HG03135 (cell line): ENCODE data around the gene SLC7A8.
"Not testable (repeated sequence)": the region's sequence is repeated elsewhere in the genome, so short reads cannot be mapped to it uniquely, and the experiment has no call there.

ENCODE experiments used
- ATAC-seq: cut with Tn5 transposase; IDR thresholded peaks from one replicate; pipeline ENCODE4 v1.9.1; 2021; ENCODE audit warnings: mild to moderate bottlenecking, moderate library complexity; ENCODE audit not compliant: unreplicated experiment

SLC7A8 gene

DNA sequence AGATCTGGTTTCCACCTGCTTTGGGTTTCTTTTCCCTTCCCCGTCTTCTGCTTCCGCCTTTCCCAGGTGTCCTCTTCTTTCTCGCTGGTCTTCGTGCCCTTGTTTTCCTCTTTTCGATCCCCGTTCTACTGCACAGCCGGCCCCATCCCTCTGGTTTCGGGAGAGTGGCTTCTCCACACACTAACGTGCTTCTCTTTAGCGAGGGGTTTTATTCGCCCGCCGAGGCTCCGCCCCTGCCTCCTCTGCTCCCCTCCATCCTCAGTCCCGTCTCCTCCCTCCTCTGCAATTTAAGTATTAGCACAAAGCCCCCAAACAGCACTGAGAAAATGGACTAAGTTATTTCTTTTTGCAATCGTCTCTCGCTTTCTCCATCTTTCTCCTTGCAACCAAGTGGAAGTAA lies at the start of gene SLC7A8:
Gene SLC7A8, minus strand, starts transcription at position 182 of the 400 bp plus-strand sequence. CDS start 746 bp downstream, outside the sequence.
- no peak for ATAC-seq

DNA sequence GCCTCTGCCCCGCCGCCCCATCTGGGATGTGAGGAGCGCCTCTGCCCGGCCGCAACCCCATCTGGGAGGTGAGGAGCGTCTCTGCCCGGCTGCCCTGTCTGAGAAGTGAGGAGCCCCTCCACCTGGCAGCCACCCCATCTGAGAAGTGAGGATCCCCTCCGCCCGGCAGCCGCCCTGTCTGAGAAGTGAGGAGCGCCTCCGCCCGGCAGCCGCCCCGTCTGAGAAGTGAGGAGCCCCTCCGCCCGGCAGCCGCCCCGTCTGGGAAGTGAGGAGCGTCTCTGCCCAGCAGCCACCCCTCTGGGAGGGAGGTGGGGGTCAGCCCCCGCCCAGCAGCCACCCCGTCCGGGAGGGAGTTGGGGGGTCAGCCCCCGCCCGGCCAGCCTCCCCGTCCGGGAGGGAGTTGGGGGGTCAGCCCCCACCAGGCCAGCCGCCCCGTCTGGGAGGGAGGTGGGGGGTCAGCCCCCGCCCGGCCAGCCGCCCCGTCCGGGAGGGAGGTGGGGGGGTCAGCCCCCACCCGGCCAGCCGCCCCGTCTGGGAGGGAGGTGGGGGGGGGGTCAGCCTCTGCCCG lies 48.9 kb upstream of the SLC7A8 start:
- not testable (repeated sequence) for ATAC-seq

DNA sequence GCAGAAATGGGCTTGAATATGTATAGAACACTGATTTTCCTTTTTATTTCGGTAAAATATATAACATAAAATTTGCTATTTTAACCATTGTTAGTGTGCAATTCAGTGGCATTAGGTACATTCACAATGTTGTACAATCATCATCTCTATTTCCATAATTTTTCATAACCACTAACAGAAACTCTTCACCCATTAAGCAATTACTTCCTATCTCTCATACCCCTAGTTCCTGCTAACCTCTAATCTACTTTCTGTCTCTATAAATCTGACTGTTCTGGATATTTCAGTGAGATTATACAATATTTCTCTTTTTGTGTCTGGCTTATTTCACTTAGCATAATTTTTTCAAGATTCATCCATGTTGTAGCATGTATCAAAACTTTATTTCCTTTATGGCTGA lies 45.4 kb upstream of the SLC7A8 start:
- no peak for ATAC-seq

DNA sequence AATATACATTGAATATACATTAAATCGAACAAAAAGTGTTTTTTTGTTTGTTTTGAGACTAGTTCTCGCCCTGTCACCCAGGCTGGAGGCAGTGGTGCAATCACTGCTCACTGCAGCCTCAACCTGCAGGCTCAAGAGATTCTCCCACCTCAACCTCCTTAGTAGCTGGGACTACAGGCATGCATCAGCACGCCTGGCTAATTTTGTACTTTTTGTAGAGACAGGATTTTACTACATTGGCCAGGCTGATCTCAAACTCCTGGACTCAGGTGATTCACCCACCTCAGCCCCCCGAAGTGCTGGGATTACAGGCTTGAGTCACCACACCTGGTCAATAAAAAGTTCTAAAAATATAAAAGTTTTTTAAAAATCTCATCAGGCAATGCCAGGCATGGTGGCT lies 44.1 kb upstream of the SLC7A8 start:
- no peak for ATAC-seq

DNA sequence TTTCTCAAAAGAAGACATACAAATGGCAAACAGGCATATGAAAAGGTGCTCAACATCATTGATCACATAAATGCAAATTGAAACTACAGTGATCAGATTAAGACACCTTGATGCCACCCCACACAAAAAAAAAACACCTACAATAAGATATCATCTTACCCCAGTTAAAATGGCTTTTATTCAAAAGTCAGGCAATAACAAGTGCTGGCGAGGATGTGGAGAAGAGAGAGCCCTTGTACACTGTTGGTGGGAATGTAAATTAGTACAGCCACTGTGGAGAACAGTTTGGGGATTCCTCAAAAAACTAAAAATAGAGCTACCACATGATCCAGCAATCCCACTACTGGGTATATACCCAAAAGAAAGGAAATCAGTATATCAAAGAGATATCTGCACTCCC lies 41.5 kb upstream of the SLC7A8 start:
- not testable (repeated sequence) for ATAC-seq

DNA sequence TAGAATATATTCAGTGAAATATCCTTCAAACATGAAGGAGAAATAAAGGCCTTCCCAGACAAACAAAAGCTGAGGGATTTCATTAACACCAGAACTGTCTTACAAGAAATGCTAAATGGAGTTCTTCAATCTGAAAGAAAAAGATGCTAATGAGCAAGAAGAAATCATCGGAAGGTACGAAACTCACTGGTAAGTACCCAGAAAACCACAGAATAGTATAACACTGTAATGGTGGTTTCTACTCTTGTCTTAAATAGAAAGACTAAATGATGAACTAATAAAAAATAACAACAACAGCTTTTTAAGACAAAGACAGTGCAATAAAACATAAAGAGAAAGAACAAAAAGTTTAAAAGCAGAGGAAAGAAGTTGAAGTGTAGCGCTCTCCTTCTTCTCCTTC lies 35.6 kb upstream of the SLC7A8 start:
- no peak for ATAC-seq

DNA sequence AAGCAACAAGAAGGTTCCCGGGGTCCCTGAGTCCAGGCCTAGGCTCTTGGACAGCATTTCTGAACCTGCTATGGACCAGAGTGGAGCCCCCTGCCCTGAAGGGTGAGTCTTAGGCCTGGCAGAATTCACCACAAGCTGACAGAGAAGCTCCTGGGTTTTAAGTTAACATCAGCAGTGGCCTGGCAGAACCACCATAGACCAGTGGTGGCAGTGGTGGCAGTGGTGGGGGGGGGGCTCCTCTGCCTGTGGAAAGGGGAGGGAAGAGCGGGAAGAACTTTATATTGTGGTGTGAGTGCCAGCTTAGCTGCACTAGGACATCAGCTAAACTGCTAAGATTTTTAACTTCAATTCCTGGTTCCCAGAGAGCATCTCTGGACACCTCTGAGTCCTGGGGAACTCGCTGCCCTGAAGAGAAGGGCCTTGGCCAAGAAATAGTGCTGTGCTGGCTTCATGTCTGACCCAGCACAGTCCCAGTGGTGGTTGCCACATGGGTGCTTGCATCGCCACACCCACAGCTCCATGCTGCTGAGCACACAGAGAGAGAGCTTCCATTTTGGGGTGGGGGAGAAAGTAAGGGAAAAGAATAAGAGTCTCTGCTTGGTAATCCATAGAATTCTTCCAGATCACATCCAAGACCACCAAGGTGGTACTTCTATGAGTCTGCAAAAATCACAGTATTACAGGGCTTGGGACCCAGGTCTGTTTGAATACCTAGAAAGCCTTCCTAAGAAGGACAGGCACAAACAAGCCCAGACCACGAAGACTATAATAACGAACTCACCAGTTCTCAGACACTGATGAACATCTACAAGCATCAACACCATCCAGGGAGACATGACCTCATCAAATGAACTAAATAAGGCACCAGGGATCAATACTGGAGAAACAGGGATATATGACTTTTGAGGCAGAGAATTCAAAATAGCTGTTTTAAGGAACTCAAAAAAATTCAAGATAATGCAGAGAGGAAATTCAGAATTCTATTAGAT lies 33.9 kb upstream of the SLC7A8 start:
- ATAC-seq, result no peak

DNA sequence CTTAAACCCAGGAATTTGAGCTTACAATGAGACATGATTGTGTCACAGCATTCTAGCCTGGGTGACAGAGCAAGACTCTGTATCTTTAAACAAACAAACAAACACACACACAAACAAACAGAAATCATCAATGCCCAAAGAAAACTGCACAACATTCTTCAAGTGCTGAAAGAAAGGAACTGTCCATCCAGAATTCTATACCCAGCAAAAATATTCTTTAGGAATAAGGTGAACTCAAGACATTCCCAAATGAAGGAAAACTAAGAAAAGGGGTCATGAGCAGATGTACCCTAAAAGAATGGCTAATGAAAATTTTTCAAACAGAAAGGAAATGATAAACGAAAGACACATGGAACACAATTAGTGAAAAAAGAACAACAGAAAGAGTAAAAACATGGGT lies 32.0 kb upstream of the SLC7A8 start:
- ATAC-seq, result no peak

DNA sequence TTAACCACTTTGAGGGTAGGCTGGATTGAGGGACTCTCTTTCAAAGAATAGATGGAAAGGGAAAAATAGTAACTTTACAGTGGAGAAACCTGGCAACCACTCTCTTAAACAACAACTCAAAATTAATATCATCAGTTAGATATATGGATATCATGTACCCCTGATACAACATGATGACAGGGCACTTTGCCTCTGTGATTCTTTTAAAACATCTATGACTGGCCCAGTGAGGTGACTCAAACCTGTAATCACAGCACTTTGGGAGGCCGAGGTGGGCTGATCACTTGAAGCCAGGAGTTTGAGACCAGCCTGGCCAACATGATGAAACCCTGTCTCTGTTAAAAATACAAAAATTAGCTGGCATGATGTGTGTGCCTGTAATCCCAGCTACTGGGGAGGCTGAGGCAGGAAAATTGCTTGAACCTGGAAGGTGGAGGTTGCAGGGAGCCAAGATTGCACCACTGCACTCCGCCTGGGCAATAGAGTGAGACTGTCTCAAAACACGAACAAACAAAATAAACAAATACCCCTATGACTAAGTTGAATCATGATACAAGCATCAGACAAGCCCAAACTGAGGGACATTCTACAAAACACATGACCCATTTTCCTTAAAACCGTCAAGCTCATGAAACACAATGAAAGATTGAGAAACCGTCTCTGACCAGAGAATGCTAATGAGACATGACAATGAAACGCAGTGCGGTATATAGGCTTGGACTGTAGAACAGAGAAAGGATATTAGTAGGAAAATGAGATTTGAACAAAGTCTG lies 26.4 kb upstream of the SLC7A8 start:
- no peak for ATAC-seq

DNA sequence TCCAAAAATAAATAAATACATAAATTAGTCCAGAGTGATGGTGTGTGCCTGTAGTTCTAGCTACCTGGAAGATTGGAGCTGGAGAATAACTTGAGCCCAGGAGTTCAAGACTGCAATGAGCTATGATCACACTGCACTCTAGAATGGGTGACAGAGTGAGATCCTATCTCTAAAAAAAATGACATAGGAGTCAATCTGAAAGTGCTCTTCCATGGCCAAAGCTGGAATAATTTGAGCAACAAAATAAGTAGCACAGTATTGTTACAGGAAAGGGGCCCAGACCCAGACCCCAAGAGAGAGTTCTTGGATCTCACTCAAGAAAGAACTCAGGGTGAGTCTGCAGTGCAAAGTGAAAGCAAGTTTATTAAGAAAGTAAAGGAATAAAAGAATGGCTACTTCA lies 24.9 kb upstream of the SLC7A8 start:
- ATAC-seq, result no peak

DNA sequence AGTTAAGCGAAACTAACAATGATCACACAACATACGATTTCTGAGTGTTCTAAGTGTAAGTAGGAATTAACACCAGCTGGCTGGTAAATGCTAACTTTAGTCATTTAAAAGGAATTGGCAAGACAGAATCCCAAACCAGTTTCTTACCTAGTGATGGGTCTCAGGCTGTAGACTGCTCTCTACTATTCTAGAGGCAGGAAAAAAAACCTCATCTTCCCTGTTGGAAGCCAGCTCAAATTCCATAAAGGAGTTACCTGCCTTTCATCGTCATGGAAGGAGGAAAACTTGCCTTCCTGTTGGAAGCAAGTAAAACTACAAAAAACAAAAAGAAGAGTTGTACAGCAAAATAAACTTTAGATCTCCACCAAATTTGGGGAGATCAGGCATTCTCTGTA lies 23.7 kb upstream of the SLC7A8 start:
- no peak for ATAC-seq

DNA sequence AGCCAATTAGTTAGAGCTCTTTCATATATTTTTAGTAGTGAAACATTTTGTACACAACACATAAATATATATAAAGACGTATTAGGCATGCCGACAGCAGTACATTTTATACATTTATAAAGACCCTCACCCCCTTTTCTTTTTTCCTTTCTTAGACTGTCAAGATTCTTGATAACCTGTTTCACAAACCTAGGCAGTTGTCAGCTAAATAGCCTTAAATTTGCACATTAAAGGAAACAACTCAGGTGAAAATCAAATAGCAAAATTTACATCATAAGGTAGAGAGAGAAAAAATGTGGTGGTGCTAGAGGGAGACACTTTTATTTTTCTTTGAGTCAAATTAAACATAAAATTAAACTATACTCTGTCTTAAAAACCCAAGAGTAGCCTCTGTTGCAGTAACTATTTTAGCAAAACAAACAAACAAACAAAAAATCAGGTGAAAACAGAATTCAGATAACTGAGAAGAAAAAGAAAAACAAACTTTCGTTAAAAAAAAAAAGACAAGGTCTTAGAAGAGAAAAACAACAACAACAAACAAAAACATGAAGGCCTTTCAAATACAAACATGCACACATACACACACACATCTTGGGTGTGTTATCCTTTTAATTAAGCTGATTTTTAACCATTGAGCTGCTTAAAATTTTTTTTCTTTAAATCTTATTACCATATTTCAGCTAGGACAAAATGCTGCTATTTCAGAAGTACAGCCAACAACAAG lies 23.1 kb upstream of the SLC7A8 start:
- no peak for ATAC-seq

DNA sequence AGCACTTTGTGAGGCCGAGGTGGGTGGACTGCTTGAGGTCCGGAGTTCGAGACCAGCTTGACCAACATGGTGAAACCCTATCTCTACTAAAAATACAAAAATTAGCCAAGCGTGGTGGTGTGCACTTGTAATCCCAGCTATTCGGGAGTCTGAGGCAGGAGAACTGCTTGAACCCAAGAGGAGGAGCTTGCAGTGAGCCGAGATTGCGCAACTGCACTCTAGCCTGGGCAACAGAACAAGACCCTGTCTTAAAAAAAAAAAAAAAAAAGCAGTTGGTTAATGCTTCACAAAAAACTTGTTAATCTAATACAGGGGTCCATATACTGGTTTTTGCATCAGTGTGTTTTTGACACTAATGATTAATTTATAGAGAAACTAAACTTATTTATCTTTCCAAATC lies 18.5 kb upstream of the SLC7A8 start:
- ATAC-seq, result no peak

DNA sequence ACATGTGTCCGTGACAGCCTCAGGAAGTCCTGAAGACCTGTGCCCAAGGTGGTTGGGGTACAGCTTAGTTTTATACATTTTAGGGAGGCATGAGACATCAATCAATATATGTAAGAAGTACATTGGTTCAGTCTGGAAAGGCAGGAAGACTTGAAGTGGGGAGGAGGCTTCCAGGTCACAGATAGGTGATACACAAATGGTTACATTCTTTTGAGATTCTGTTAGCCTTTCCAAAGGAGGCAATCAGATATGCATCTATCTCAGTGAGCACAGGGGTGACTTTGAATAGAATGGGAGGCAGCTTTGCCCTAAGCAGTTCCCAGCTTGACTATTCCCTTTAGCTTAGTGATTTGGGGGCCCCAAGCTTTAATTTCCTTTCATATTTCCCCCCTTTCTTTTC lies 15.7 kb upstream of the SLC7A8 start:
- ATAC-seq, result not testable (repeated sequence)

DNA sequence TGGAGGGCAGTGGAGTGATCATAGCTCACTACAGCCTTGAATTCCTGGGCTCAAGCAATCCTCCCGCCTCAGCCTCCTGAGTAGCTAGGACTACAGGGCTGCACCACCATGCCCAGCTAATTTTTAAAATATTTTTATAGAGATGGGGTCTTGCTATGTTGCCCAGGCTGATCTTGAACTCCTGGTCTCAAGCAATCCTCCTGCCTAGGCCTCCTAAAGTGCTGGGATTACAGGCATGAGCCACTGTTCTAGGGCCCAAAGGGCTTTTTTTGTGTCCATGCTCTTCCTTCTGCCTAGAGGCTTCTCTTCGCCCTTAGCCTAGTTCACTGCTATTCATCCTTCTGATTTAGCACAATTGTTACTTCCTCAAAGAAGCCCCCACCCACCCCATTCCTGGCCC lies 13.0 kb upstream of the SLC7A8 start:
- not testable (repeated sequence) for ATAC-seq

DNA sequence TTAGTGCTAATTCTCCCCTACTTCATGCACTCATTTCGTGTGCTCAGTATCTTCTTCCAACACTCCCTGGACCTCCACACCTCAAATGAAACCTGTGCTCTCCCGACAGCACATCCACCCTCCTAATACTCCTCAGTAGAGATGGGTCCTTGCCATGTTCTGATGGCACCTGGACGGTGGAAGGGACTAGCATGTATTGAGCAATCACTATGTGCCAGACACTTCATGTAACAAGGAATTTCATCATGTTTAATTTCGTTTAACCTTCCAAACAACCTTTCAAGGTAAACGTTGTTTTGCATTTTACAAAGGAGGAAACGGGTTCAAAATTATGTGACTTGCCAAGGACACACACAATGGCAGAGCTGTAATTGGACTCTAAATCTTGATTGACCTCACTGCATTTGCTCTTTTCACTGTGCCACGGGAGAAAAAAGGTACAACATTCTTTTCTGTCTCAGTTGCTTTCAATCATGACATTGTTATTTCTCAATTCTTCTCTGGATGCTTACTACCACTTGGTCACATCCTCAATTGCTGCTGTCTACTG lies 12.2 kb upstream of the SLC7A8 start:
- ATAC-seq, result no peak

DNA sequence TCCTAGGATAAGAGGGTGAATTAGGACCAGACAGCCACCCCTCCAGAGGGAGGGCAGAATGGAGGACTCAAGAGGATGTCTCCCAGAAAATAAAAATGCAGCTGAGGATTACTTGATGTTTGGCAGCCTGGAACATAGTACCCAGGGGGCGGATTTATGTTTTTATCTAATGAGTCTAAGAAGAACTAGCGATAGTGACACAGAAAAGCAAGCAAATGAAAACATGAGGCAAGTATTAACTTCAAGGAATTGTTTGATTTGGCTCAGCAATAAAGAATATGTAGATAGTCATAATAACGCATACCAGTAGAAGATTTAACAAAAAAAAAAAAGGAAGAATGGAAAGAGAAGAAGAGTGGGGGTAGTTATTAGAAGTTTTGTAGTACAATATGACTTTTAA lies 10.0 kb upstream of the SLC7A8 start:
- no peak for ATAC-seq

DNA sequence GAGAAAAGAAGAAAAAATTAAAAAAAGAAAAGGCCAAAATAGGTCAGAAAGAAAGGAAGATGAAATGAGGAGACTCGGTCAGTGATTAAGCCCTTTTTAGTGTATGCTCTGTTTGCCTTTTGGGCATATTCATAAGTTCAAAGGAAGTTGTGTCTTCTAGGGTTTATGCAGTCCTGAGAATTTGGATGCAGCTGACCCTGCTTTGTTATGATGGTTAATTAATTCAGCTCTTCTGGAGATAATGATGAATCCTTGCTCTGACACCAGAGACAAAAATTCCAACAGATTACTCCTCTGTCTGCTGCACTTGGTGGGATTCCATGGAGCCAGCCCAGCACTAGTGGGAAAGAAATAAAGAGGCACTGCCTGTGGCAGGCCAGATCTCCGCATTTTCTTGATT lies 4.5 kb upstream of the SLC7A8 start:
- ATAC-seq, result no peak

DNA sequence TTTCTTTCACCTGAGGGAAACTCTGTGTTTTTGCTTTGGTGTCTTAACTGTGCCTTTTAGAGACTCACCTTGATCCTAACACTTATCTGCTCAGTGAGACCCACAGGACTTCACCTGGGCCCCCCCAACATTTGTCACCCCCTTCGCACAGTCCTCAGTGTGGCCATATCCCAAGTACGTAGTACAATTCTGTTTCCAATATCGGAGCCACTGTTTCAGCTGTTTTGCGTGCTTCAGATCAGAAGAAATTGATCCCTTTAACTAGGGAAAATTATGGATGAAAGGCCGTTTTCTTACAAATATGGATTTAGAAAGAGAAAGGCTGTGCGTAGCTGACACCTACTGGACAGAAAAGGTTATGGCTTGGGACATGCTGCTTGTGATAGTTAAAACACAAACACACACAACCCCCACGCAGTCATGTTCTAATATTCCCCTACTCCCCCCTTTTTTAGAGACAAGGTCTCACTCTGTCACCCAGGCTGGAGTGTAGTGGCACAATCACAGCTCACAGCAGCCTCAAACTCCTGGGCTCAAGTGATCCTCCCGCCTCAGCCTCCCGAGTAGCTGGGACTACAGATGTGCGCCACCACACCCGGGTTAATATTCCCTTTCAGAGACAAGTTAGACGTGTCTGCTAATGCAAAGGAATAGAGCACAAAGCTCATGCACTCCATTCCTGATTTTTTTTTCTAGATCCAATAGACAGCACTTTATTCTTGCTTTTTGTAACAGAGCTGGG lies 3.6 kb upstream of the SLC7A8 start:
- ATAC-seq, result no peak

DNA sequence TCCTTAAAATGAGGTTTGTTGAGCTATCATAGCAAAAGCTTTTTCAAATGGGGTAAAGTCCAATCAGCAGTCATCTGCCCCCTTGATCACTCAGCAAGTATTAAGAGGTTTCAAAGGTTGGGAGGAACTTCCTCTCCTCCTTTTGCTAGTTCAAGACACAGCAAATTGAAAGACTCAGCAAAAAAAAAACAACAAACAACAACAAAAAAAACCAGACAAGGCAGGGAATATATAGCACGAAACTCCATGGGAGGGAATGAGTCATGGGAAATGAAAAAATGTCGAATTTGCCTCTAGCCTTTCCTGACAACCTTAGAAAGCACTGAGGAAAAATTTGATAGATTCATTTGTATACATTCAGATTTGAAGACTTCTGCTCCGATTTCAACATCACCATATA lies 1.6 kb upstream of the SLC7A8 start:
- ATAC-seq, result no peak
